ENCODE measurements around the gene SUPT6H. TPM values are rescaled to one million over a fixed set of nuclear protein-coding genes. Genes with fewer than 3 reads are reported as not detected.

SUPT6H gene
- total and polyA plus RNA-seq, 2 of the 8 experiments (the other 6 are each of a cell fraction or from before 2014, with no cell fraction given): 32.0 to 59.9 TPM

GRCh38 chr17:28750178-28751047, 88.4 kb downstream of the SUPT6H start (continued):
- no peak for TF ChIP-seq RFX5 (IDR thresholded peaks at IDR 0.05; ENCODE audit: borderline replicate concordance, low read depth, low read length)
- no peak for TF ChIP-seq EGR1 (IDR thresholded peaks at IDR 0.05; ENCODE audit: borderline replicate concordance, low read depth, low read length)
- TF ChIP-seq BACH1 (IDR thresholded peaks at IDR 0.05; ENCODE audit: low read length): no peak
- TF ChIP-seq KDM1A (IDR thresholded peaks at IDR 0.05; ENCODE audit: borderline replicate concordance, low read length): no peak
- no peak for TF ChIP-seq FOSL1 (IDR thresholded peaks at IDR 0.05; ENCODE audit: insufficient read depth, low read depth, low read length)
- 0 out of 3 replicates have a peak, but pooled peaks of 1 of the 2 experiments have one; percentile 5 for TF ChIP-seq EP300 (IDR thresholded peaks at IDR 0.05; ENCODE audit: borderline replicate concordance in 1 of 2, low read depth in 2 of 2, low read length in 2 of 2)
- TF ChIP-seq ATF2 (IDR thresholded peaks at IDR 0.05; ENCODE audit: low read length): 0 out of 2 replicates have a peak, but pooled peaks have one; percentile 68
- peak; percentile 98 to 100 (median 100) for TF ChIP-seq CTCF (IDR thresholded peaks at IDR 0.05; ENCODE audit: control extremely low read depth in 1 of 3, insufficient read depth in 1 of 3, low read depth in 1 of 3, low read length in 3 of 3)
- no peak for TF ChIP-seq NANOG (IDR thresholded peaks at IDR 0.05; ENCODE audit: insufficient read depth, low read depth, low read length, poor library complexity, severe bottlenecking)
- TF ChIP-seq YY1 (IDR thresholded peaks at IDR 0.05; ENCODE audit: low read depth, low read length): no peak
- no peak for TF ChIP-seq SP1 (IDR thresholded peaks at IDR 0.05; ENCODE audit: low read depth, low read length)
- peak in 1 of 2 experiments; percentile 87; a peak in 2 of 4 replicates for TF ChIP-seq SIN3A (conservative IDR thresholded peaks at IDR 0.05 in 1 of 2, IDR thresholded peaks at IDR 0.05 in 1 of 2; ENCODE audit: low read depth in 1 of 2, low read length in 2 of 2)

Measured in H1 (cell line).